SK-N-MC (cell line): Measurements from ENCODE around the gene R3HDM4.

Experiments
- DNase-seq: peaks from one replicate; pipeline ENCODE4 v3.0.0-alpha.2; 2011; ENCODE audit warnings: low read depth, low spot score
- H3K27ac ChIP-seq: fragments of 200-600 bp; sonication (generic); 2 replicates; pipeline ENCODE4 v1.5.1; 2016; ENCODE audit warnings: mixed run types
- H3K36me3 ChIP-seq: fragments of 200-600 bp; sonication (generic); 2 replicates; pipeline ENCODE4 v1.6.1; 2017; ENCODE audit warnings: antibody characterized with exemption, low read length, mixed read lengths; ENCODE audit not compliant: insufficient read depth
- H3K4me3 ChIP-seq: fragments of 200-600 bp; sonication (generic); 2 replicates; pipeline ENCODE4 v1.5.1; 2016
- H3K9ac ChIP-seq: fragments of 200-600 bp; sonication (generic); 2 replicates; pipeline ENCODE4 v1.8.0; 2017; ENCODE audit warnings: mixed run types, mixed read lengths; ENCODE audit not compliant: insufficient read length
- H3K9me3 ChIP-seq: fragments of 200-600 bp; sonication (generic); 2 replicates; pipeline ENCODE4 v1.6.1; 2017; ENCODE audit warnings: low read depth, mild to moderate bottlenecking, antibody characterized with exemption, low read length, moderate library complexity, mixed read lengths
- EZH2 ChIP-seq: fragments of 200-600 bp; sonication (generic); IDR thresholded peaks from one replicate; pipeline ENCODE4 v1.6.1; 2017; ENCODE audit warnings: antibody characterized with exemption
- FOXP2 ChIP-seq: optimal IDR thresholded peaks from 2 replicates; pipeline ENCODE3; 2011; ENCODE audit warnings: mild to moderate bottlenecking, moderate library complexity; ENCODE audit not compliant: insufficient read depth; ENCODE audit errors: extremely low read length, control extremely low read depth
- POLR2AphosphoS5 ChIP-seq: IDR thresholded peaks from 2 replicates; pipeline ENCODE4 v1.6.1; 2012; ENCODE audit warnings: mild to moderate bottlenecking, low read depth, low read length, borderline replicate concordance

The R3HDM4 gene

DNA sequence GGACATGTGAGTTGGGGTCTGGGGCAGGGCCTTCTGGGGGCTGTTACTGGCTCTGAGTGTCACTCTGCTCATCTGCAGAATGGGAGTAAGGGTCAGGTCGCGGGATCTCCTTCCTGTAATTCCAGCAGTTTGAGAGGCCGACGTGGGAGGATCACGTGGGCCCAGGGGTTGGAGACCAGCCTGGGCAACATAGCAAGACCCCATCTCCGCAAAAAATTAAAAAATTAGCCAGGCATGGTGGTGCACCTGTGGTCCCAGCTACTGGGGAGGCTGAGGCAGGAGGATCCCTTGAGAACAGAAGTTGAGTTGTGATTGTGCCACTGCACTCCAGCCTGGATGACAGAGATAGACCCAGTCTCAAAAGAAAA, 16.9 kb upstream of the R3HDM4 start:
- DNase-seq, result no peak
- TF ChIP-seq EZH2 (no peak), FOXP2 (no peak), POLR2AphosphoS5 (no peak)
- Histone ChIP-seq H3K9ac (no peak overlapping the region), H3K36me3 (peaks cover 3% of the 10 kb centered on the region; the same call in 1 of the 2 replicates), H3K4me3 (no peak overlapping the region), H3K9me3 (no peaks in the 10 kb centered on the region), H3K27ac (no peak overlapping the region)

DNA sequence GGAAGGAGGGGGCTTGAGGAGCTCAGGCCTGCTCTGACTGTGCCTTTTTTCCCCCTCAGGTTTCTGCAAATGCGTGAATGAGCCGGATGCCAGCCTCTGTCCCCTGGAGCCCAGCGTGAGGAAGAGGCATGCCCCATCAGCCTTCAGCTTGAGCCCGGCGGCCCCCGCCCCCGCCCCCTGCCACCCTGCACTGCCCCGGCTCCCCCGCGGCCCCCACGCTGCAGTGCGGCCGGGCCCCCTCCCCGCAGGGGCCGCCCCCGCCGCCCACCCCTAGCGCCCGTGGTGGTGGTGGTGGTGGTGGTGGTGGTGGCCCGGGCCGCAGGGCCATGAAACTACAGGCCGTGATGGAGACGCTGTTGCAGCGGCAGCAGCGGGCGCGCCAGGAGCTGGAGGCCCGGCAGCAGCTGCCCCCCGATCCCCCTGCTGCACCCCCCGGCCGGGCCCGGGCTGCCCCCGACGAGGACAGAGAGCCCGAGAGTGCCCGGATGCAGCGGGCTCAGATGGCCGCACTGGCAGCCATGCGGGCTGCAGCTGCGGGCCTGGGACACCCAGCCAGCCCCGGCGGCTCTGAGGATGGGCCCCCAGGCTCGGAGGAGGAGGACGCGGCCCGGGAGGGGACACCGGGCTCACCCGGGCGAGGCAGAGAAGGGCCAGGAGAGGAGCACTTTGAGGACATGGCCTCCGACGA, 16.3 kb upstream of the R3HDM4 start:
- DNase-seq, result no peak
- Histone ChIP-seq H3K4me3 (no peak overlapping the region), H3K36me3 (peaks cover 3% of the 10 kb centered on the region; the same call in 1 of the 2 replicates), H3K27ac (no peak overlapping the region), H3K9me3 (no peaks in the 10 kb centered on the region), H3K9ac (no peak overlapping the region)
- TF ChIP-seq POLR2AphosphoS5, result no peak
- TF ChIP-seq EZH2, result no peak
- no peak for TF ChIP-seq FOXP2

GRCh38 chr19:928471-929202, 15.6 kb upstream of the R3HDM4 start:
- Histone ChIP-seq H3K36me3 (peaks cover 3% of the 10 kb centered on the region; the same call in 1 of the 2 replicates), H3K27ac (no peak overlapping the region), H3K4me3 (no peak overlapping the region), H3K9me3 (no peaks in the 10 kb centered on the region), H3K9ac (no peak overlapping the region)
- DNase-seq, result no peak
- TF ChIP-seq EZH2 (no peak), FOXP2 (no peak), POLR2AphosphoS5 (no peak)

- Histone ChIP-seq H3K27ac (no peak overlapping the region), H3K9ac (no peak overlapping the region), H3K36me3 (peaks cover 3% of the 10 kb centered on the region; the same call in 1 of the 2 replicates), H3K4me3 (no peak overlapping the region), H3K9me3 (no peaks in the 10 kb centered on the region)
- no peak for DNase-seq
- TF ChIP-seq EZH2 (no peak), POLR2AphosphoS5 (no peak), FOXP2 (no peak)
Measured at GRCh38 chr19:927780-928401, 14.9 kb upstream of the R3HDM4 start.

- H3K4me3 ChIP-seq, result peak overlapping the region; percentile 97
- TF ChIP-seq POLR2AphosphoS5, result no peak
- TF ChIP-seq FOXP2, result no peak
- TF ChIP-seq EZH2, result no peak
- H3K27ac ChIP-seq, result no peak overlapping the region
- DNase-seq, result no peak
- no peaks in the 10 kb centered on the region for H3K9me3 ChIP-seq
- H3K9ac ChIP-seq, result peak overlapping the region; percentile 81
- H3K36me3 ChIP-seq, result peaks cover 3% of the 10 kb centered on the region; the same call in 1 of the 2 replicates
Measured at GRCh38 chr19:927351-927779, 14.3 kb upstream of the R3HDM4 start.

- TF ChIP-seq EZH2, result no peak
- no peak for TF ChIP-seq FOXP2
- TF ChIP-seq POLR2AphosphoS5, result no peak
Measured at GRCh38 chr19:926589-927350, 13.8 kb upstream of the R3HDM4 start.

GRCh38 chr19:926323-926588, 13.2 kb upstream of the R3HDM4 start:
- Histone ChIP-seq H3K4me3 (peak overlapping the region; percentile 97), H3K36me3 (peaks cover 3% of the 10 kb centered on the region; the same call in 1 of the 2 replicates), H3K9ac (peak overlapping the region; percentile 81), H3K27ac (0 out of 2 replicates have a peak overlapping the region, but pooled peaks have one; percentile 50), H3K9me3 (no peaks in the 10 kb centered on the region)
- no peak for DNase-seq
- TF ChIP-seq EZH2 (no peak), FOXP2 (no peak), POLR2AphosphoS5 (no peak)

More at GRCh38 chr19:926589-927350, 13.8 kb upstream of the R3HDM4 start:
- 0 out of 2 replicates have a peak overlapping the region, but pooled peaks have one; percentile 50 for H3K27ac ChIP-seq
- no peak for DNase-seq
- peak overlapping the region; percentile 81 for H3K9ac ChIP-seq
- peaks cover 3% of the 10 kb centered on the region; the same call in 1 of the 2 replicates for H3K36me3 ChIP-seq
- peak overlapping the region; percentile 97 for H3K4me3 ChIP-seq
- no peaks in the 10 kb centered on the region for H3K9me3 ChIP-seq
